Measurements from ENCODE around the gene DOHH. TPM values are rescaled to one million over a fixed set of nuclear protein-coding genes. Genes with fewer than 3 reads are reported as not detected.
A peak's percentile ranks its signal among the peaks of the same experiment; 100 is the strongest.

The DOHH gene
- polyA plus RNA-seq, 2 of the 4 experiments (the other 2 are of a cell fraction) = 4.6 to 13.3 TPM

DNA sequence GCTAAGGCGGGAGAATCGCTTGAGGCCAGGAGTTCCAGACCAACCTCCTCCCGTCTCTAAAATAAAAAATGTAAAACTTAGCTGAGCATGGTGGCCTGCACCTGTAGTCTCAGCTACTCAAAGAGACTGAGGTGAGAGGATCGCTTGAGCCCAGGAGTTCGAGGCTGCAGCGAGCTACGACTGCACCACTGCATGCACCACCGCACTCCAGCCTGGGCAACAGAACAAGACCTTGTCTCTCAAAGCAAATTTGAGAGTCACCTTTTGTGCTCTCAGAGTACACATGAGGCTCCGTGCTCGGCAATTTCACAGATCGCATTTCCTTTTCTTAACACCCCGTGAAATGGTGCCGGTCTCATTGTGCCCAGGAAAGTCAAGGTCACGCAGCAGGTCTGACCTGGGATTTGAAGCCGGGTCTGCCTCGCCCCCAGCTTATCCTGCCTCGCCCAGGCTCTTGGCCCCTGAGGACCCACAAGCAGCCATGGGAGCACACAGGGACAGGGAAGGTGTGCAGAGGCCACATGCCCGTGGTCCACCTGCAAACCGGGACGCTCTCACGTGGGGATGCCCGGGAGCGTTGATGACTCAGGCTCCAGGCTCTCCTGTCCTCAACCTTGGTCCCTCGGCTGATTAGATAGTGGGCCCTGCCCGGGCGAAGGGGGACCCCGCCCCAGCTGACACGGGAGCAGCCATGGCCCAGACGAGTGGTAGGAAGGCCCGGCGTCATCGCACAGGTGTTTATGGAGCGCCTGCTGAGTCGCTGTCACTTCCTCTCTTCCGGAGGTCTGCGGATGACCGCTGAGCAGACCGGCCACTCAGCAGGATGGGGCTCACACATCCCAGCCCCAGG lies 19.0 kb downstream of the DOHH start:
- ChIA-PET CTCF (interaction anchor here (1.1 to 7.0 kb wide), 4 partner anchors 10 to 158 kb away, joined by 3 to 78 read pairs (median 3); no protein-coding TSS in a partner anchor), POLR2A (no interaction called here)
- Histone ChIP-seq H3K4me3 (no peak overlapping the region), H3K27ac (no peak overlapping the region), H3K4me2 (no peak overlapping the region), H3K9me3 (no peaks in the 10 kb centered on the region), H3K4me1 (no peaks in the 10 kb centered on the region; the same call in 2 of the 3 replicates)
- ATAC-seq = no peak
- no peak for FAIRE-seq
- TF ChIP-seq MYC (IDR thresholded peaks at IDR 0.05; ENCODE audit: borderline replicate concordance, low read length) (no peak), GATA3 (IDR thresholded peaks at IDR 0.05; ENCODE audit: borderline replicate concordance) (no peak), HEYL (CRISPR knock-in tag; IDR thresholded peaks at IDR 0.05) (no peak), HOXA7 (CRISPR knock-in tag; IDR thresholded peaks at IDR 0.05) (no peak), HOXB5 (CRISPR knock-in tag; IDR thresholded peaks at IDR 0.05) (no peak), POLR2A (IDR thresholded peaks at IDR 0.05; ENCODE audit: low read length) (no peak), HDAC2 (IDR thresholded peaks at IDR 0.05) (no peak), BHLHE40 (IDR thresholded peaks at IDR 0.05; ENCODE audit: low read depth, low read length) (no peak), MAFK (IDR thresholded peaks at IDR 0.05; ENCODE audit: partially characterized antibody) (no peak), CEBPB (IDR thresholded peaks at IDR 0.05) (no peak), HOXB13 (CRISPR knock-in tag; IDR thresholded peaks at IDR 0.05; ENCODE audit: low read depth) (no peak)
- TF ChIP-seq, protein P1, sequence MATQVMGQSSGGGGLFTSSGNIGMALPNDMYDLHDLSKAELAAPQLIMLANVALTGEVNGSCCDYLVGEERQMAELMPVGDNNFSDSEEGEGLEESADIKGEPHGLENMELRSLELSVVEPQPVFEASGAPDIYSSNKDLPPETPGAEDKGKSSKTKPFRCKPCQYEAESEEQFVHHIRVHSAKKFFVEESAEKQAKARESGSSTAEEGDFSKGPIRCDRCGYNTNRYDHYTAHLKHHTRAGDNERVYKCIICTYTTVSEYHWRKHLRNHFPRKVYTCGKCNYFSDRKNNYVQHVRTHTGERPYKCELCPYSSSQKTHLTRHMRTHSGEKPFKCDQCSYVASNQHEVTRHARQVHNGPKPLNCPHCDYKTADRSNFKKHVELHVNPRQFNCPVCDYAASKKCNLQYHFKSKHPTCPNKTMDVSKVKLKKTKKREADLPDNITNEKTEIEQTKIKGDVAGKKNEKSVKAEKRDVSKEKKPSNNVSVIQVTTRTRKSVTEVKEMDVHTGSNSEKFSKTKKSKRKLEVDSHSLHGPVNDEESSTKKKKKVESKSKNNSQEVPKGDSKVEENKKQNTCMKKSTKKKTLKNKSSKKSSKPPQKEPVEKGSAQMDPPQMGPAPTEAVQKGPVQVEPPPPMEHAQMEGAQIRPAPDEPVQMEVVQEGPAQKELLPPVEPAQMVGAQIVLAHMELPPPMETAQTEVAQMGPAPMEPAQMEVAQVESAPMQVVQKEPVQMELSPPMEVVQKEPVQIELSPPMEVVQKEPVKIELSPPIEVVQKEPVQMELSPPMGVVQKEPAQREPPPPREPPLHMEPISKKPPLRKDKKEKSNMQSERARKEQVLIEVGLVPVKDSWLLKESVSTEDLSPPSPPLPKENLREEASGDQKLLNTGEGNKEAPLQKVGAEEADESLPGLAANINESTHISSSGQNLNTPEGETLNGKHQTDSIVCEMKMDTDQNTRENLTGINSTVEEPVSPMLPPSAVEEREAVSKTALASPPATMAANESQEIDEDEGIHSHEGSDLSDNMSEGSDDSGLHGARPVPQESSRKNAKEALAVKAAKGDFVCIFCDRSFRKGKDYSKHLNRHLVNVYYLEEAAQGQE (IDR thresholded peaks at IDR 0.05) = no peak
- TF ChIP-seq, protein P2, sequence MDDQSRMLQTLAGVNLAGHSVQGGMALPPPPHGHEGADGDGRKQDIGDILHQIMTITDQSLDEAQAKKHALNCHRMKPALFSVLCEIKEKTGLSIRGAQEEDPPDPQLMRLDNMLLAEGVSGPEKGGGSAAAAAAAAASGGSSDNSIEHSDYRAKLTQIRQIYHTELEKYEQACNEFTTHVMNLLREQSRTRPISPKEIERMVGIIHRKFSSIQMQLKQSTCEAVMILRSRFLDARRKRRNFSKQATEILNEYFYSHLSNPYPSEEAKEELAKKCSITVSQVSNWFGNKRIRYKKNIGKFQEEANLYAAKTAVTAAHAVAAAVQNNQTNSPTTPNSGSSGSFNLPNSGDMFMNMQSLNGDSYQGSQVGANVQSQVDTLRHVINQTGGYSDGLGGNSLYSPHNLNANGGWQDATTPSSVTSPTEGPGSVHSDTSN (IDR thresholded peaks at IDR 0.05) = no peak
- DNase-seq (ENCODE audit: low read depth in 1 of 2, low spot score in 1 of 2) = no peak
- WGBS (ENCODE audit: missing lambda C conversion rate) = 79% methylated on average over 18 of the region's 38 CpGs

DNA sequence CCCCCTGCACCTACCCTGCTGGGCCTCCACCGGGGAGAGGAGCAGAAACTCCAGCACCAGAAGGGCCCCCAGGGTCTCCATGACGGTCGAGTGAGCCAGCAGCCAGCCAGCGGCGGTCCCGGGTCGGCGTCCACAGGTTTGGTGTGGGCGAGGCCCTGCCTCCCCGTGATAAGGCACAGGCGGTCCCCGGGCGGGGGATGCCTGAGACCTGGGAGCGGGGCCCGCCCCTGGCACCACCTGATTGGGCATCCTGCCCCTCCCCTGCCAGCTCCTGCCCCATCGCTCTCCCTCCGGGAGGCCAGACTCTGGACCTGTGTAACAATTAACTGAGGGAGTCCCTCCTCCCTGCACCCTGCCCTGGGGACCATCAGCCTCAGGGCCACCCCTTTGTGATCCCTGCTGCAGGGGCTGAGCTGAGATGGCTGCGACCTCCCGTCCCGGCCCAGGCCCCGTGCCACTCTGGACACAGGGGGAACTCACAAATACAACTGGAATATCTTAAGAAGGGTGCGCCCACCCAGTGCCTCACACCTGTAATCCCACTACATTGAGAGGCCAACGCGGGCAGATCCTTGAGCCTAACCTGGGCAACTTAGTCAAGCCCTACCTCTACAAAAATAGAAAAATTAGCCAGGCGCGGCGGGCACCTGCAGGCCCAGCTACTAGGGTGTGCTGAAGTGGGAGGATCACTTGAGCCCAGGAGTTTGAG lies 19.9 kb downstream of the DOHH start, which contains the start of gene SMIM24:
Gene SMIM24, minus strand, starts transcription at position 143 of the 709 bp plus-strand sequence. Its CDS starts 62 bp downstream, at position 81.
- ChIA-PET POLR2A (no interaction called here), CTCF (interaction anchor here (1.0 to 7.0 kb wide), 5 partner anchors 9 to 154 kb away, joined by 3 to 78 read pairs (median 4); no protein-coding TSS in a partner anchor)
- no peak within 1 kb of the TSS for H3K4me3 ChIP-seq
- H3K27ac ChIP-seq = no peak within 1 kb of the TSS
- H3K4me2 ChIP-seq = peak within 1 kb of the TSS; percentile 64; the same call in 2 of the 3 replicates
- peak in 1 of 2 experiments; percentile 8; a peak in 1 of 6 replicates for ATAC-seq
- no peak for FAIRE-seq
- TF ChIP-seq HOXB5 (CRISPR knock-in tag; IDR thresholded peaks at IDR 0.05) (no peak), CBX8 (IDR thresholded peaks at IDR 0.05) (no peak), CEBPB (IDR thresholded peaks at IDR 0.05) (no peak), SMC3 (IDR thresholded peaks at IDR 0.05) (no peak), ZC3H11A (IDR thresholded peaks at IDR 0.05) (no peak), POLR2AphosphoS2 (conservative IDR thresholded peaks at IDR 0.05; ENCODE audit: low read length) (no peak), HDAC2 (IDR thresholded peaks at IDR 0.05) (no peak), MAFK (IDR thresholded peaks at IDR 0.05; ENCODE audit: partially characterized antibody) (no peak)
- TF ChIP-seq, protein P3, sequence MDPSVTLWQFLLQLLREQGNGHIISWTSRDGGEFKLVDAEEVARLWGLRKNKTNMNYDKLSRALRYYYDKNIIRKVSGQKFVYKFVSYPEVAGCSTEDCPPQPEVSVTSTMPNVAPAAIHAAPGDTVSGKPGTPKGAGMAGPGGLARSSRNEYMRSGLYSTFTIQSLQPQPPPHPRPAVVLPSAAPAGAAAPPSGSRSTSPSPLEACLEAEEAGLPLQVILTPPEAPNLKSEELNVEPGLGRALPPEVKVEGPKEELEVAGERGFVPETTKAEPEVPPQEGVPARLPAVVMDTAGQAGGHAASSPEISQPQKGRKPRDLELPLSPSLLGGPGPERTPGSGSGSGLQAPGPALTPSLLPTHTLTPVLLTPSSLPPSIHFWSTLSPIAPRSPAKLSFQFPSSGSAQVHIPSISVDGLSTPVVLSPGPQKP (IDR thresholded peaks at IDR 0.05; ENCODE audit: low read depth, low read length) = no peak
- no peak for DNase-seq (ENCODE audit: low read depth in 1 of 2, low spot score in 1 of 2)
- no peaks in the 10 kb centered on the region for H3K9me3 ChIP-seq
- 69% methylated on average over 19 of the region's 27 CpGs for WGBS (ENCODE audit: missing lambda C conversion rate)
- H3K4me1 ChIP-seq = no peaks in the 10 kb centered on the region; the same call in 2 of the 3 replicates

All from A549 (cell line).